Stimulated activated CD4-positive, alpha-beta T cell treated with anti-CD3 and anti-CD28 coated beads, Interleukin-12 subunit alpha, Interleukin-12 subunit beta, amount 100 ng/mL, for 48 hours (primary cell): ENCODE results near the gene MEIS2.

Experiments used
- DNase-seq, 3 donors: peaks; one replicate each; pipeline ENCODE4 v3.0.0-alpha.2; 2020; ENCODE audit warnings: low read depth in 2 of 3, low spot score in 1 of 3

MEIS2 gene

DNA sequence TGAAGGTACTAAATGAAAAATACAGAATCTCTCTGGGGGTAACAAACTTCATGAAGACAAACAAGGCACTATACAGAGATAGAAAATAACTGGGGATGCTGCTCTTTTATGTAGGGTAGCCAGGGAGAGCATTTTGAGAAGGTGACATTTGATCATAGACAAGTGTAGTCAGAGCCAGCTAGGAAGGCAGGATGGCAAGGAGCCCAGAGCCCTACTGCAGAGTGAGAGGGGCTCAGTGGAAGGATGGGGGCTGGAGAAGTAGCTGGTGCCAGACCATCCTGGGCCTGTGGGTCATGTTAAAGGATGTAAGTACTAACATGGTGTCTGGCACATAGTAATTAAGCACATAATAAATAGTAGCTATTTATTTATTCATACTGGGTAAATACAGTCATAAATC lies 133.6 kb downstream of the MEIS2 start:
- DNase-seq: no peak

DNA sequence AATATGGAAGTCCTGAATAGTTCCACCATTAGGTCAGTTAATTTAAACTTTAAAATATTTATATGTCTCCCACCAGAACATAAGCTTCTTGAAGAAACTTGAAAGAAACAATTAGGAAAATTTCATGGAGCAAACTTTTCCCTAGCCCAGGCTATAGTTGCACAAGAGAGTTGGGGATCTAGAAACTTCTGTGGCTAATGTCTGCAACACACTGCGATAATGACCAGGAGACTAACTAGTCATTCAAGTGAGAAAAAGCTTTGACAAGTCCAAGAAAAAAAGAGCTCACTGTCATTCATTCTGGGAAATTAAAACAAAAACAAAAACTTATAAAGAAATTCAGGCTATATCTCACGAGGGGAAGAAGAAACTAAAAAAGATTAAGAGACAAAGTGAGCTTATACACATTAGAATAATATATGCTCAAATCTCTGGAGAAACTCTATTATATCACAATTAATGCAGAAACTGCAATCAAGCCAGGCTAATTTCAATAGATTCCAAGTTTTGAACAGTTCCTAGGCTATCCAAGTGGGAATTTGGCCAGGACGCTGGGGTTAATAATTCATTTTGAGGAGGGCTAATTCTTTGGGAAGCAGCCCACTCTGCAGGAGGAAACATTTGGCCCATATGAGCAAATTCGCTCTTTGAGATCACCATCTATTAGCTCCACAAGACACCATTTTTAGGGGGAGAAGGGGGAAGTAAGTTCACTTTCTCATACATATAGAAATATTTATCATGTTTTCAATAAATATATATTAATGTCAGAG lies 134.6 kb downstream of the MEIS2 start:
- DNase-seq: no peak

DNA sequence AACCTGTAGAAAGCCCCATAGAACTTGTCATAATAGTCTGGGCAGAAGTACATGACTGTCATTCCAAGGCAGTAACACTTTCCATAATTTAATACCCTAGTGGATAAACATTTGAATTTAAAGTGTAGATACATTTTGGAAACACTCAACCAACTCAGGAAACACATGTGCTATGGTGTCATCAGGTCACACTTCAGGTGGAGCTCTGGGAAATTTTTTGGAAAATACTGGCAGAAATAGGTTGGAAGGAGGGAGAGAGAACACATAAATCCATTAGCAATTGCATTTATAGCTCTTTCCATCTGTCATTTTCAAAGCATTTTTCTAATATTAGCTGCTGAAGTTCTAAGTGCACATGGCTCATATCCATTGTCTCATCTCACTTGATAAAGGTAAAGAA lies 135.7 kb downstream of the MEIS2 start:
- DNase-seq: no peak

DNA sequence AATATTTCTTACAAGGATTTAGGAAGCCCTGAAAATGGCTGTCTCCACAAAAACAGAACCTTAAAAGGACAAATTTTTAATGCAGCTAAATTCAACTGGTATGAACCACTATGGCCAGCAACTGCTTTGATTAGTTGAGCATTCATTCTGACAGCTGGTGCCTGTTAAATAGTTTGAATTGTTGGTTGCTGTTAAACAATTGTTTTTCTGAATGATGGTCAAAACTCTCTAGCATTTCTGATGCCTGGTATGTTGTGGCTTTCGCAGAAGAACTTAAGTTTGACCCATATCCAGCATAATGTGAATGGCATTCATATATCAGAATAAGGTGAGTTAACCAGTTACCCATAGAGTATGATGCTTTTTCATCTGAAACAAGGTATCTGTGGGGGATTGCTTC lies 138.4 kb downstream of the MEIS2 start:
- no peak for DNase-seq

DNA sequence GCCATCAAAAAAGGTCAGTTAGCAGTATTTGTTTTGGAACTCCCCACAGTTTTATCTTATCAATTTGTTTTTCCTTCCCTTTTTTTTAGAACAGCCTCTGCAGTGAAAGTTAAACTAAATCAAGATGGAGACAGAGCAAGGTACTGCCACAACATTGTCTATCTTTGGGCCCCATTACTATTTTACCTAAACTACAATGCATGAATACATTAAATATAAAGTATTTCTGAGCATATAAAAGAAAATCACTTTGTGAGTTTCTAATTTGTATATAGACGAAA lies 139.5 kb downstream of the MEIS2 start:
- DNase-seq: no peak

DNA sequence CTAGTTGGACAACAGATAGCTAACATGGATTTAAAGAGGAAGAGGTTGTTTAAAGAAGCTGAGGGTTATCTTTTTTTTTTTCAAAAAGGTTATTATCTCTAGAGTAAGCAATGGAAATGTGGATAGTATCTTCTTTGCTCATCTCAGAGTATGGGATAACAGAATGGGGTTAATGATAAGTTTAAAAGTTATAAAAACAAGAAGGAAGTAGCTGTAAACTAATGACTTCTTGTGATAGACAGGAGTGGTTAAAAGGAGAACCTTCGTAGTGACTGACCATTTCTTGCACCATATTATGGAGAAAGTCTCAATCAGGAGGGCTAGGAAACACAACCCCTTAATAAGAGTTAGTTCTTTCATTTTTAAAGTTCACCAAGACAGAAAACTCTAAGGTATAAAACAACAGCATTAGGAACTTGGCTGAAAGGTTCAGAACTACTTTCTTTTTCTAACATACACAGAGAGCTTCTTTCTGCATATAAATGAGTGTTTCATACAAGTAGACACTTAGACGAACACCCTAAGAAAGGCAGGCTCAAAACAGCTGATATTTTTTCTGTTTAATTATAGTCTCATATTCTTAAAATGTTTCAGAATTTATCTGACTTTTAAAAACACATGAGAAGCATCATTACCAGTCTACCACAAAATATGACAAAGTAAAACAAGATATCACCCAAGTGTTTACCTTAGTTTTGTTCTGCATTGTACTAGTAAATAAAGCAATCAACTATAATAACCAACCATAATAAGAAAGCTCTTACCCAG lies 140.0 kb downstream of the MEIS2 start:
- no peak for DNase-seq

DNA sequence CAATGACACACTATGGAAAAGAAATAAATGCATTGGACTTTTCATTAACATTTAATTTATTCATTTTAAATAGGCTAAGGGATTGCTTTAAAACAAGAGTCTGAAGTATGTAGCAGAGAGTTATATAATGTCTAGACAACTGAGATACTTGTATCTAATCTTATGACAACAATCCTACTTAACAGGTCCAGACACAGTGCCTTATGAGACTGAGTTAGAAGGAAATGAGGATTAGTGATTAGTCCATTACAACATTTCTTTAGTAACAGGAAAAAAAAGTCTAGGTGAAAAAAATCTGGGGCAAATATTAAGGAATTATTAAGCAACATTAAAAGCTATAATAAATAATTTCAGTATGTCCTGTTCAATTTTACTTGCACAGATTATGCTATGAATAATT lies 140.6 kb downstream of the MEIS2 start:
- DNase-seq: no peak

DNA sequence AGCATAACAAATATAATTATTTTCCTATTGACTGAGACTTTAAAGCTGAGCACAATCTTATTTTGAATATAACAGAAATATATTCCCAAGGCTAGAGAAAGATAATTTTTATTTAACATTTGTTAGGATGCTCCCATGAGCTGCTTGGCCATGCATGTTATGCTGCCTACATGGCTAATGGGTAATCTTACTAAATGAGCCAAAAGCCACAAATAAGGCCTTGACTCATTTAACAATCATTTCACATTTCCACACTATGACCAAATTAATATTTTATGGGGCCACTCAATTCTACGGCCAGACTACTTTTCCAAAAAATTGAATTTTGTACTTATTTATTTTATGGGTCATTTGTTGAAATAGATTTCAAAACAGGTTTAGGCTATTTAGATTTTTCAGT lies 141.7 kb downstream of the MEIS2 start:
- DNase-seq: no peak

DNA sequence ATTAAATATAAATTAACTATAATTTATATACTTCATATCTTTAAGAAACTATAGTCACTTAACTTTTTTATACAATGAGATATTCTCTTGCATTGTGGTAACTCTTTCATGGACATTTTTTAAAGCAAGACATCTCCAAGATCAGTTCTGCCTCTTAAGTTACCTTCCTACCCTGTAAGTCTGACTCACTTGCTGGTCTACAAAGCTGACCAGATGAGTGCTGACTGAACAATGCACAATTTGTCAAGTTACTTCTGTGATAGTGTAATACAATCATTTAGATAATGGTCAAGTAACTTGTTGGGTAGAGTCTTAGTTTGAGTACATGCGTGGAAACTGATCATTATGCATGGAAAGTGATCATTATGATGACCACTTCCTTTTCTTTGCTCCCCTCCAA lies 145.9 kb downstream of the MEIS2 start:
- DNase-seq: no peak

DNA sequence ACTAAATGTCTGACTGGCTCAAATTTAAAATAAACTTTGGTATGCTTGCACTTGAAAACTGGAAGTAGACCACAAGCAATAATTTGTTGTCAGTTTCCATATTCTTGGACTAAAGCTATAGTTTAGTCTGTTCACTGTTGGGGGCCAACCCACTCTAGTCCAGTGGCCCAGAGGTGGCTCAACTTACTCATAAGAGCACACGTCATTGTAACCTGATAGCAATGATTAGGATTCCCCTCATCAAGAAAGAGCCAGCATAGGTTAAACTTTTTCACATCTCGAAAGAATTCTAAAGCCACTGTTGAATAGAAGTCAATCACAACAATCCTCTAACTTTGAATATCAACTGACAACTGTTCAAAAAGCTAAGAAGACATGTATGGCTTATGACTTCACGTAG lies 147.0 kb downstream of the MEIS2 start:
- DNase-seq: no peak

DNA sequence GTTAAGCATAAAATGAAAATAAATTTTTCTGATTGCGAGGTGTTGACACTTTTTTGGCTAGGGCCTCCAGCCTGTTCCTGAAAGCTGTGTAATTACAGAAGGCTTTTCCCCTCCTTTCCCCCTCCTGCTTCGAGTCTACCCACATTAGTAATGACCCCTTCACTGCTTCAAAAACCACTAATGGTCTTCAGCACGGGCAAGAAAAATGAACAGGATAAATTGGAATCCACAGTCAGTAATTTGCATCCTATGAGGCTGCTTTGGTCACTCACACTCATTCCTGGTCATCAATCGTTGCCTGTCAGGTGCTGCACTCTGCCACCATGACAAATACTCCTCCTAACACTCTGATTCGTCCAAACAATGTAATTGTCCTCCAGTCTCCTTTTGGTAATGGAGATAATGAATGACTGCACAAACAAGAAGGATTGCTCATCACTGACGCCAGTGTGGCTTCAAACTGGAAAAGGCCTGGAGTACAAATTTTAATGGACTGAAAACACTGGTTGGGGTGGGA lies 148.6 kb downstream of the MEIS2 start:
- DNase-seq: no peak

DNA sequence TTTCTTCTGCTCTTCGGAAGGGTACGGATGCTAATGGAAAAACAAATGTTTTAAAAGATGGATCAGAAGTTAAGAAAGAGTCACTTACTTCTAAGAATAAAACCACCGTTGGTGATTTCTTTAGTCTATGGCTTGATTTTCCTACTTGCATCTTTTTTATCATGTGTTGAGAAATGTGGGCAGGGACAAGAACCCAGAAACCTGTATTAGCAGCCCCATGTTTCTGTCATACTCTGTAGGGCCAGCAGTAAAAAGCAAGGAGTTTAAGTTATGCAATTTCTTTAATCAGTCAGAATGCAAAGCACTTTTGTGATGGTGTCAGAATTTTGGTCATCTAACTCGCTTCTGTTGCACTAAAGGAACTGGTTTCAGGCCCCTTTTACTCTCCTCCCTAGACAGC lies 150.0 kb downstream of the MEIS2 start:
- no peak for DNase-seq

DNA sequence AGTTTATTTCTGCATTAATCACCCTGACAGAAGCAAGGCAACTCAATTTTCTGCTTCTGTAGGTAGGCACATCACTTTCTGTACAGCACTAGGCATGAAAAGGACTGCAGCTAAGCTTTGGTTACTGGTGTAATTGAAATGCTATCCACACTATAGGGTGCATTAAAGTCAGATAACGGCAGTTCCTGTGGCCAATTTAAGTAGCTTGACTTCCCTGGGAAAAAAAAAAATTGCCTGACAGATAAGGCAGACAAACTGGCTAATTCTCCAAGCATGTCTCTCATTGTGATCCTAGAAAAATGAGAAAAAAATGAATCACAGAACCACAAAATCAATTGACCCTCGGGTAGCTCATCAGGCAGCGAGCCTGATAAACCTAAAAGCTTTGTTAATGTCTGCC lies 151.4 kb downstream of the MEIS2 start:
- DNase-seq: no peak

DNA sequence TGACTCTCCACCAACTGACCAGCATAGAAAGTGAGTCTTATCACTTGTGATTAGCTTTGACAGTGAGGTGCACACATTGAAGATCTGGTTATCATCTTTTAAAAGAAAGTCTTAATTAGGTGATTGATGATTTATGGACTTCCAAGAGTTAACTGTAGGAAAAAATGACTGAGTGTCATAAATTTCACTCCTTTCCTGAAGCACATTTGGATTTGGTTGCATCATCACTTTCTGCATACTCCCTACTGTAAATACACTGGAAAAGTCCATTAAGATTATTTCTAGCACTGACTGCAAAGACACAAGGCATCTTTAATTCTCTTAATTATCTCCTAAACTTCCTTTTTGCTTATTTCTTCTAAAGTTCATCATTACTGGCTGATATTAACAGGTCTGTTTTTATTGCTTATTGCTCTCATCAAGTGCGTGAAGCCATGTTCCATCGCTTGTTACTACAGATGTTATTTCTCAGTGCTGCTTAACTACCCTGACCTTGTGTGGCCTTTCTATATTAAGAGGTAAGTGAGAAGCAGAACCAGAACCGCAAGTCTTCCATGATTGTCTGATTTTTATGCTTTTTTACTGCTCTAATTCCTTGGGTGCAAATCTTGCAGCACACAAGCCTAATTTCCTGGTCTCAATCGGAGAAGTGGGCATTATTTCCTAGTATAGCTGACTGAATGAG lies 153.2 kb downstream of the MEIS2 start:
- DNase-seq: no peak

DNA sequence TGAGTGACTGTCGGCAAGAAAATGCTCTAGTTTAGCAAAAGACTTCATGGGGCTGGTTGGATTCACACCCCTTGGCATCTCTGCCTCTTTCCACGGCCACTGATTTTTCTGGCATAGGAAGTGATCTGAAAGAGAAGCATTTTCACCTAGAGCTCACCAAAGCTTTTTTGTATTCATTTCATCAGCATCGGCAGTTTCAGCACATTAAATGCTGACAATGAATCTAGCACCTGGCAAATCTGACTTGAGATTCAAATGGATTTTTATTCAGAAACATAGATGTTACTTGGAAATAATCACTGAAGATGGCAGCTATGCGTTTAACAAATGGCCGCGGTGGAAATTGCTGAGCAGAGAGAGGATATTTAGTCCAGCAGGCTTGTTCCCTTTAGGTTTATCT lies 155.9 kb downstream of the MEIS2 start:
- no peak for DNase-seq

DNA sequence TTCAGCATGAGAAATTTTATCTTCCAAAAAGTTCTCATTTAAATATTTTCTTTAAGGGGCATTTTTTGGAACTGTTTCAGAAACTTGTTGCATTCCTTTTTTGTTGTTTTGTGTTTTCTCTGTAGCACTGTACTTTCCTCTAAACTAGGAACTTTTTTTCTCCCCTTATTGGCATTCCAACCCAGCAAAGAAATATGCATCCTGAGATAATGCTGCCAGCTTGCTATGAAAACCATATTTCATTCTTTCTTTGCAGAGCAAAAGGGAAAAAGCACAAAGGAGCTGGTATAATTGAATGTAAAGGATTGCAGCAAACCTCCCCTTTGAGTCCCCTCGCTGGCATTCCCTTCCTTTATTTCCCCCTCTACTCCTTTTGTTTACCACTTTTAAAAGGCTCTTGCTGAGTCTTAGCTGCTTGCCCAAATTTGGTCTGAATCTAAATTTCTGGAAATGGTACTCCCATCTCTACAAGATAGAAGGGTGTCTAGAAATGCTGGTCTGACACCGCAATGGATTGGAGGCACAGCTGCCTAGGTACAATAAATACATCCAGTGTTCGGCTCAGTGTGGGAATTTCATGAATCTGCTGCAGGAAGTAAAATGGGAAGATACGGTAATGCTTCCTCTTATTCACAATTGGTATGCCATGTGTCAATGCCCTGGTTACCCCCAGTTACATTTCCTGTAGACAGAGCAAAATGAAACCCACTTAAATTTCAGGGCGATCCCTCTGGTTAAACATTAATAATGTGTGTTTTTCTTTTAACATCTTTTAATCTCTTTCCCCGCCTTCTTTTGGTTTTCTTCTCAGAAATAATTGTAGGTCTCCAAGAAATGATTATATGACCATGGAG lies 156.6 kb downstream of the MEIS2 start:
- DNase-seq: no peak

DNA sequence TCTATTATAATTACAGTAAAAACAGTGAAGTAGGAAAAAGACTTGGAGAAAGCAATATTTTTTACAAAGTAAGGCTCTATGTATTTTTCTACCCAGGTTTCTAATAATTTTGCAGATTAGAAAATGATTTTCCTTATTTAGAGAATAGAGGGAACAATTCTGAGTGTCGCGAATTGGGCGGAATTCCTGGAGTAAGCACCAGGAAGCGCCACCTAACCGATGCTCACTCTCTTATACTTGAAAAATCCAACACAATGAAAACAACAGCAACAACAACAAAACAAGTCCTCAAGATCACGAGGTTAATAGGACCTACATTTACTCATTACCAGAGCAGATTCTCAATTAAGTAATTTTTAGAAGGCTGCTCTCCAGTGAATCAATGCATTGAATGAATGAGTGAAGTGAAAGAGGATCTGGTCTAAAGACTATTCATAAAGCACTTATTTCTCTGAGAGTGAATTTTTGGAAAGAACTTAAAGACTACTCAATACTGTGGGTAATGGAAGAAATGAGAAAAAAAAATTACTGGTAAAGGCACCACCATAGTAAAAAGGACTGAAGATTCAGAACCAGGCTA lies 158.0 kb downstream of the MEIS2 start:
- DNase-seq: no peak

DNA sequence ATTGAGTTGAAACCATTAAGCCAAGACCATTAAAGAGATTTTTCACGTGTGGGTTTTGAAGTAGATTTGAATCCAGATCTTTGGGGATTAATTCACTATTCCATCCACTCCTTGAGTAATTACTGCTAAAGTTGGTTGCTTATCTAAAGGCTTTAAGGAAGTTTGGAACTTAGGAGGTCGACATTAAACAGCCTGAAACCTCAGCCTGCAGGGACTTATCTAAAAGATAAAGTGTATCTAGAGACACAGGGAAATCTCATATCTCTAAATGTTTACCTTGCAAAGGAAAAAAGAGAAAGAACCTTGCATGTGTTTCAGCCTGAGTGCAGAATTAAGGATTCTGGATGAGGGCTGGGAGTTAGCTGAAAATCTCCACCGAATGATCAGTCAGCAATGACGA lies 158.6 kb downstream of the MEIS2 start:
- DNase-seq: no peak

DNA sequence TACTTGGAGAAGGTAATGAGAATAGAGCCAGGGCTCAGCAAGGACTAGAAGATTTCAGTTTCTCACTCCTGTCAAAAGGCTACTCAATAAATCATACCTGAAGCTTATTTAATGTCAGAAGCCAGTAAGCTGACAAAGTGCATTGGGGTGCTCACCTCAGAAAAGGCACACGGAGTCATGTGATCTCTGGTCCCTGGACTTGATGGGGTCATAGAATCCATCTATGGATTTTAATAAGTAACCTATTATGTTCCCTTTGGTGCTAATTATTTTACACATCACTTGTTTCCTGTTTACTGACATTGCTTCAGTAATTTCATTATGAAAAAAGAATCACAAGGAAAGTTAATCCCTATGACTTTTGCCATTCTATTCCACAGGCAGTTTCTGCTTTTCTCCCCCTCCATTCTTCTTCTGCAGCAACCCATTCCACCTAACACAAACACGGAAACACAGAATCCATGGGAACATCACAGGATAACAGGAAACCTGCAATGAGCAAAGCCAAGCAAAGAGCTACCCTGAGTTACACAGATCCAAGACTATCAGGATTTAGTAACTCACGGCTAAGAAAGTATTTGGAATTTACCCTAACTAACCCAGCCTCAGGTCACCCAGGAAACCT lies 159.6 kb downstream of the MEIS2 start:
- no peak for DNase-seq

DNA sequence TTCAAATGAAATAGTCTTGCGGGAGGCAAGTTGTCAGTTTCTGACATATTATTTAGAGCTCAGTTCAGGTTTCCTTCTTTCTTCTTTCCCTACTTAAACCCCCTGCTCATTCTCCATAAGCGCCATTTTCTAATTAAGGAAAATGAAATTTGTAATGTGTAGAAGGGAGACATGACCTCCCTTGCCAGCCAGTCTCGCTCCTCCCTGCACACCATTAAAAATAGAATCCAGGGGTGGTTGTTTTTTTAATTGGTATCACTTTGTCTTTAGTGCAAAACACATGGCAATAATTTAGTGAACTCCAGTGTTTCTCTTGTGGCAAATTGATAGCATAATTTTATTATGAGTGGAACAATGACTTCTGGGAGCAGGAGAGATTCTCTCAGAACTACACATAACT lies 160.1 kb downstream of the MEIS2 start:
- no peak for DNase-seq

DNA sequence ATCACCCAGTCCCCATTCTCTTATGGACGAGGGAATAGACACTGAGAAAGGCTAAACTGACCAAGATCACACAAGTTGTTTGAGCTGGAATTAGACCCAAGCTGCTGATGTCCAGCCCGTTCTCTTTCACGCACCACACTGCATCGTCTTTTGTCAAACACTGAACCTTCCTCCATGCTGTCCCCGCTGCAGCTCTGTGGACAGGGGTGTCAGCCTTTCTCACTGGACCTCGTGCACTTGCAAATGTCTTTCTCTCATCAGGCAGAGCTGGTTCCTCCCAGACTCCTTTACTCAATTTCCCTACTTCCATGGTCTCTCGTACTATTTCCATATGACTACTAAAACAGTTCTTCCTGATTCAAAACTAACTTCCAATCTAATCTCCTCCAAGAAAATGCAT lies 161.6 kb downstream of the MEIS2 start:
- no peak for DNase-seq
